ENCODE data around the gene S100A7A.
"Not testable (repeated sequence)": the region's sequence is repeated elsewhere in the genome, so short reads cannot be mapped to it uniquely, and the experiment has no call there.

The S100A7A gene

GRCh38 chr1:153428073-153428638 lies 11.8 kb downstream of the S100A7A start:
- DNase-seq: no peak

- DNase-seq: no peak
Observed at GRCh38 chr1:153428791-153429190, 12.5 kb downstream of the S100A7A start.

- DNase-seq: peak; percentile 63
Observed at GRCh38 chr1:153429266-153430165, 13.2 kb downstream of the S100A7A start.

- DNase-seq: no peak
Observed at GRCh38 chr1:153430166-153430553, 13.8 kb downstream of the S100A7A start.

- DNase-seq: no peak
Observed at GRCh38 chr1:153430561-153430960, 14.2 kb downstream of the S100A7A start.

- DNase-seq: no peak
Observed at GRCh38 chr1:153431002-153431401, 14.7 kb downstream of the S100A7A start.

- DNase-seq: no peak
Observed at GRCh38 chr1:153431427-153431826, 15.1 kb downstream of the S100A7A start.

GRCh38 chr1:153431928-153432327 lies 15.6 kb downstream of the S100A7A start:
- no peak for DNase-seq

GRCh38 chr1:153432874-153433681 lies 16.8 kb downstream of the S100A7A start:
- no peak for DNase-seq

- no peak for DNase-seq
Observed at GRCh38 chr1:153434746-153435455, 18.6 kb downstream of the S100A7A start.

GRCh38 chr1:153437236-153437635 lies 20.9 kb downstream of the S100A7A start:
- no peak for DNase-seq

GRCh38 chr1:153438599-153438998 lies 22.3 kb downstream of the S100A7A start:
- DNase-seq: no peak

GRCh38 chr1:153439273-153439672 lies 23.0 kb downstream of the S100A7A start:
- no peak for DNase-seq

GRCh38 chr1:153441238-153441755 lies 25.0 kb downstream of the S100A7A start:
- peak; percentile 54 for DNase-seq

- DNase-seq: no peak
Observed at GRCh38 chr1:153443486-153443885, 27.2 kb downstream of the S100A7A start.

- DNase-seq: no peak
Observed at GRCh38 chr1:153444078-153444477, 27.8 kb downstream of the S100A7A start.

- no peak for DNase-seq
Observed at GRCh38 chr1:153447498-153448170, 31.3 kb downstream of the S100A7A start.

- not testable (repeated sequence) for DNase-seq
Observed at GRCh38 chr1:153448851-153449250, 32.5 kb downstream of the S100A7A start.

GRCh38 chr1:153456396-153456795 lies 40.1 kb downstream of the S100A7A start:
- no peak for DNase-seq

GRCh38 chr1:153459655-153460054 lies 43.3 kb downstream of the S100A7A start:
- DNase-seq: no peak

- DNase-seq: no peak
Observed at GRCh38 chr1:153460551-153460950, 44.2 kb downstream of the S100A7A start, which contains the start of gene S100A7. S100A7 (minus strand) TSS chr1:153460651; CDS start chr1:153459013, 1,638 bp downstream.

- not testable (repeated sequence) for DNase-seq
Observed at GRCh38 chr1:153462741-153463140, 46.4 kb downstream of the S100A7A start.

All from NCI-H1105 (cell line).